CD4-positive, alpha-beta T cell treated with Interleukin-15 for 4 hours (primary cell): ENCODE measurements around the gene CCDC30.
A peak's percentile ranks its signal among the peaks of the same experiment; 100 is the strongest.
"Not testable (repeated sequence)": the region's sequence is repeated elsewhere in the genome, so short reads cannot be mapped to it uniquely, and the experiment has no call there.

Experiments used
- DNase-seq: peaks from one replicate; pipeline ENCODE4 v3.0.0-alpha.2; 2020; ENCODE audit warnings: low spot score

The CCDC30 gene

DNA sequence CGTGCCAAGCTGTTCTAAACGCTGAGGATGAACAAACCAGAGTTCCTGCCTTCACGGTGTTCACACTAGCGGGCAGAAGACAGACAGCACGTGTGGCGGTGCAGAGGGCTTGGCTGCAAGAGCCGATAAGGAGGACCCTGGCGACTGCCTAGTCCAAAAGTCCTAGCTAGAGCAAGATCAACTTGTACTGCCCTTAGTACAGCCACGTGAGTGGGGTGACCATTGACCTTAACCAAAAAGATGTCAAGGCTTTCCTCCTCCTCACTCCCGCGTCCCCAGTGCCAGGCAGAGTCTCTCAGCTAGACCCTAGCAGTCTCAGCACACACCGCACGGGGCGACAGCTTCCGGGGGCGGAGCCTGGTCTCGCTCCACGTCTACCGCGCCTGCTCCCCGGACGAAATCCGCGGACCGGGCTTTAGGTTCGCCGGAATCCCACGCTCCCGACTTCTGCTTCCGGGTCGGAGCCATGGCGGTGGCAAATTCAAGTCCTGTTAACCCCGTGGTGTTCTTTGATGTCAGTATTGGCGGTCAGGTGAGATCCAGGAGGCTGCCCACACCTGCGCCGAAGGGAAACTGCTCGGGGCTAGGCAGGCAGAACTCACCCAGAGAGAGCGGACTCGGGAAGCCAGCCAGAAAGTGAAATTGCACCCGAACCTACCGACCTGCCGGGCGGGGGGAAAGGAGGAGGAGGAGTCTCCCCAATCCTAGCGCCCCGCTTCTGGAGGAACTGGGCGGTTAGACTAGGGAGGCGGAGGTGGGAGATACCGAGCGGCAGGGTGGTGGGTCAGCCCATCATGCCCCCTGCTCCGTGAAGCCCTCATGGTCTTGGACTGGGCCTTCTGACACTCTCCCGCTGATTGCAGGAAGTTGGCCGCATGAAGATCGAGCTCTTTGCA lies 195.1 kb downstream of the CCDC30 start, which contains the start of gene PPIH:
Gene PPIH, plus strand, starts transcription at position 443 of the 896 bp plus-strand sequence. Its CDS starts 24 bp downstream, at position 467.
- DNase-seq, result peak; percentile 92

DNA sequence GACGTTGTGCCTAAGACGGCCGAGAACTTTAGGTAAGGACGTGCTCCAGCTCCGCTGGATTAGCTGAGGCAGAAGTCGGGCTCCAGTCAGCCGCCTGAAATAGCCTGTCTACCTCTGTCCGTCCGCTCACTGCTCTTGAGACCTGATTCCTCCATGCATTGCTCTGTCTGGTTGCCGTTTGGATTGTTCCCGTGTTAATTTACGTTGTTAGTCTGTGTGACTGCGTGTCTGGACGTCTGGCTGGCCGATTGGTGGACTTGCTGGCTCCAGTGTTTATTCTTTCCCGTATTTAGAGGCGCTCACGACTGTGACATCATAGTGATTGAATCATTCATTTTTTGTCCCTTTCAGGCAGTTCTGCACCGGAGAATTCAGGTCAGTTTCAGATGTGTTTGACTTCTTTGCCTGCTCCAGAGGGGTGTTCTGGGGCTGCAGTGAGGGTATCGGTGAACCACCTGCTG lies 195.8 kb downstream of the CCDC30 start:
- no peak for DNase-seq

DNA sequence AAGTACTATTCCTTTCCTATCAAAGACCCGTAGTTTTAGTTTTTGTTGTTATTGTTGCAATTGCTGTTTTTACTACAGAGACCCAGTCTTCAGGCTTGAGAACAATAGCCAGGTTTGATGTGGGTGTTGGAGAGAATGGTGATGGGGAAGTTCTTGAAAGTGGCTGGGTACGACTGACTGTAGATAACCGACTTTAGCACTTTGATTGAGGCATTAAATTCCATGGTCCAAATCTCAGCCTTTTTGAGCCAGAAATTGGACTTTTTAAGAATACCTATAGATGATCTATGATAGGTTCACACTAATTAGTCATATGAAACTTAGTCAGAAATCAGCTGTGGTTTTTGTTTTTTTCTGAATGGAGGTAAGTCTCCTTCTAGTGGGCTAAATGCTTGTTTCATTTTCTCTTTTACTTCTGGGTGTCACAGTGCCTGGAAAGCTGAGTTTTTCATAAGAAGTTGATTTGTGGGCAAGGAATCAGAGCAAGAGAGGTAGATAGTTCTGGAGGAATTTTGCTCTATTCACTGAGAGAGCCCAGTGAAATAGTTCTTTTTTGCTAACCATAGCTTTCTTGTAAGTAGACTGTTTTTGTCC lies 197.9 kb downstream of the CCDC30 start:
- DNase-seq, result peak; percentile 26

DNA sequence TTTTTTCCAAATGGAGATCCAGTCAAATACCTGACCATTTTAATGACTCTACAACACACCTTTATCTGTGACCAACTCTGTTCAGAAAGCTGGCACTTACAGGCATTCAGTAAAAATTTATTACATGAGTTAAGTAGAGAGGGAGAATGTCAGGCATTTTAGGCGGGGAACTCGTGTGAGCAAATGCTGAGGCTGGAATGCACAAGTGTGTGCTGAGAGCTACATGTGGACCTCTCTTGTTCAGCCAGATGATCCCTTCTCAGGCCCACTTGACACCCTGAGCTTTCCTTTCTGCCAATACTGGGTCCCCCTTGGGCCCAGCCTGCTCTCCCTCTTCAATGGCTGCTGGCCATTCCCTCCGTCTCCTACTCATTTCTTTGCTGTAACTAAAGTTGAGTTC lies 206.8 kb downstream of the CCDC30 start:
- DNase-seq, result no peak

DNA sequence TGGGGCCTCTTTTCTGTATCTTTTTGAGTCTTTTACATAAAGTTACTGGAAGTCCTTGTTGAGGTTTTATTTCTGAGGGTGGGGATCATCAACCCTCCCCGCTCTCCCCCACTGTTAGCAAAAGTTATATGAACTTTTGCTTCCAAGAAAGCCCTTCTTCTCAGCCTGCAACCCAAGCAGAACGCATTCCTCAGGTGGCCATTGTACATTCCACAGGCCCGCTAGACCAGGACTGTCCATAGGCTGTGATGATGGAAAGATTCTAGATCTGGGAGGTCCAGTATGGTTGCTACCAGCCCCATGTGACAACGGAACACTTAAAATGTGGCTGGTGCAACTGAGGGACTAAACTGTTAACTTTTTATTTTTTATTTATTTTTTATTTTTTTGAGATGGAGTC lies 207.3 kb downstream of the CCDC30 start:
- DNase-seq, result no peak

DNA sequence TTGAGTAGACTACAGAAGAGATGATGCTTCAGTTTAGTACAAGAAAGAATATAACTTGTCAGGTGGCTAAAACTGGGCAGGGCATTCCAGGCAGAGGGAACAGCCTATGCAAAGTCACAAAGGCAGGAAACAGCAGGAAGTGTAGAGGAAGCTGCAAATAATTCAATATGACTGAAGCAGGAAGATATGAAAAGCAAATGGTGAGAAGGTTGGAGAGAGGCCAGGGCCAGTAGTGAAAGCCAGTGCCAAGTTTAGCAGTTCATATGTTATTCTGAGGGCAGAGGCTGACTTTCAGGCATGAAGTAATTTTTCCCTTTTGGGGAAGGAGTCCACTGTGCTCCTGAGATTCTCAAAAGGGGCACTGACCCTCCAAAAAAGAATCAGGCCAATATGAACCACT lies 211.1 kb downstream of the CCDC30 start:
- no peak for DNase-seq

DNA sequence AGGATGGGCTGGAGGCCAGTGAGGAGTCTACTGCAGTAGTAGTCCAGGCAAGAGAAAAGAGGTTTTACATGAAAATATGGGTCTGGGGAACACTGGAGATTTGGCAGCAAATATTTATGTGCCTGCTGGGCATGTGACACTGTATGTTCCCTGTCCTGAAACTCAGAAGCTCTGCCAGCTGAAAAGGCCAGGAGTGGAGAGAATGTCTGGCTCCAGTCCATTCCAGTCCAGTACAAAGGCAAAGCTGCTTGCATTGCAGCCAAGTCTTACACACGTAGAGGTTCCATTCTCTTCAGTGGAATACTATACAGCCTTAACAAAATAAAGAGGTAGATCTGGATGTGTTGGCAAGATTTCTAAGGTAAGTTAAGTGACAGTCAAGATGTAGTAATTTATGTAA lies 211.6 kb downstream of the CCDC30 start:
- DNase-seq, result no peak

DNA sequence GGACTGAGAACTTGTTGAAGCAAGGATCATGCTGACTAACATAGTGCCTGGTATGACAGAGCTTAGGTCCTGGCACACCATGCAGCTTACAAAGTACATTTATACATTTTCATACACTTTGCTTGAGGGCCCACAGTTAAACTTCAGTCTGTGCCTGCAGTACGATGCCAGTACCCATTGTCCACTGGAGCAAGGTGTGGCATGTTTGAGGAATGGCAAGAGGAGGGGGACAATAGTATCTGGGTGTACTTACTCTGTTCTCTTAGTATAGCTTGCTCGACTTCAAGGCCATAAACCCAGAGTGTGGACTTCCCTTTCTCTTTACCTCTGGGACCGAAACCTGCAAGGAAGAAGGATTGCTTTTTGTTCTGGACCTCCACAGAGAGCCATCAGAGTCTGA lies 212.4 kb downstream of the CCDC30 start:
- no peak for DNase-seq

DNA sequence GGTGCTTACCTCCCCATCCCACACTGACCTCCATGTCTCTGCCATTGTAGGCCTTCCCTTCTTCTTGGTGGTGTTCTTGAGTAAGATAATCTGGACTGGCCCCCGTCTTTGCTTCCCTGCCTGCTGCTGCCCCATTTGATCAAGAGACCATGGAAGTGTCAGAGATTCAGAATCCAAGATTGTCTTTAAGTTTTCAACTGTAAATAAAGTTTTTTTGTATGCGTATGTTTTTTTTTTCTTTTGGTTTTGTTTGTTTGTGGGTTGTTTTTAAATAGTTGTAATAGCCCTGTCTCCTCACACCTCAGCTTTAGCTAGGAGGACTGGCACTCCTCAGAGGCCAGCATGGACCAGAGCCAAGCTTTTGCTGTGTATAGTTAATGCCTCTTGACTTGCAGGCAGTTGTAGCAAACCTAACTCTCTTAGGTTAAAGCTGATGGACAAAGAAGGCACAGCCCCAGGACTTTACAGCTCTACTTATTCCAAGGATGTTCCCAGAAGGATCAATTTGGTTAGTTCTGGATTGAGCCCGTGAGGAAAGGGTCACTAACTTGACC lies 213.5 kb downstream of the CCDC30 start:
- DNase-seq, result no peak

DNA sequence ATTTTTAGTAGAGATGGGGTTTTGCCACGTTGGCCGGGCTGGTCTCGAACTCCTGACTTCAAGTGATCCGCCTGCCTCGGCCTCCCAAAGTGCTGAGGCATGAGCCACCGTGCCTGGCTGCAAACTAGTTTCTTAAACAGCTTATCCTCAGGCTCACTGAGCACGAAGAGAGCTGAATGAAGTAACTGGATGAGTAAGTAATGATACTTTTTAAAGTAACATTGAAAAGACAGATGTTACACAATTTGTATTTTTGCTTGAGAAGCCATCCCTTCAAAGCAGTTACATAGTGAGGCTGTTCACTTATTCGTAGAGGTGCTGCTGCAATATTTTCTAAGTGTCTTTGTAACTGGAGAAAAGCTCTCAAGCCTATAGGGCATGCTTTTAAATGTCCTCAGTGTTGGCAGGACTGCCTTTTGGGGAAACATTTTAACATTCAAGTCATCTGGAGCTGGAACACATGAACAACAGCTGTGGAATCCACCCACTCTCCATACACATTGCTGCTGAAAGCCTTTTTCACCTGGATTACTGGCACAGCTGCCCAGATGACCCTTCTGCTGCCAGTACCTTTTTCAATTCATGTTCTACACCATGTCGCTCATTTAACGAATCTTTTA lies 216.4 kb downstream of the CCDC30 start:
- DNase-seq, result no peak

DNA sequence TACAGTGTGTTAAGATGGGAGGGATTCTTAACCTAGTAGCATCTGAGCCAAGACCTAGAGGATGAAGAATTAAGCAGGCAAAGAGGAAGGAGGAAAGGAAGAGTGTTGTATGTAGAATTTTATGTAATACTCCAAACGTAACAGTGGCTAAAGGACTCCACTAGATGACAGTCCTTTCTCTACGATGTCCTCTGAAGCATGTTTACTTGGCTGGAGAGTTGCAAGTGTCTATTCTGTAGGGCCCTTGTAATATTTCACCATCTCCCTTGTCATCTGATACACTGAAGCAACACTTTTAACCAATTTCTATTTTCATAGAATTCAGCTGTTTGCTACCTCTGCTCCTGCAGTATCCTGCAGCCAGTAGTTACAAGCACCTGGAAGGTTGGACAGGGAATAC lies 217.0 kb downstream of the CCDC30 start:
- DNase-seq, result no peak

DNA sequence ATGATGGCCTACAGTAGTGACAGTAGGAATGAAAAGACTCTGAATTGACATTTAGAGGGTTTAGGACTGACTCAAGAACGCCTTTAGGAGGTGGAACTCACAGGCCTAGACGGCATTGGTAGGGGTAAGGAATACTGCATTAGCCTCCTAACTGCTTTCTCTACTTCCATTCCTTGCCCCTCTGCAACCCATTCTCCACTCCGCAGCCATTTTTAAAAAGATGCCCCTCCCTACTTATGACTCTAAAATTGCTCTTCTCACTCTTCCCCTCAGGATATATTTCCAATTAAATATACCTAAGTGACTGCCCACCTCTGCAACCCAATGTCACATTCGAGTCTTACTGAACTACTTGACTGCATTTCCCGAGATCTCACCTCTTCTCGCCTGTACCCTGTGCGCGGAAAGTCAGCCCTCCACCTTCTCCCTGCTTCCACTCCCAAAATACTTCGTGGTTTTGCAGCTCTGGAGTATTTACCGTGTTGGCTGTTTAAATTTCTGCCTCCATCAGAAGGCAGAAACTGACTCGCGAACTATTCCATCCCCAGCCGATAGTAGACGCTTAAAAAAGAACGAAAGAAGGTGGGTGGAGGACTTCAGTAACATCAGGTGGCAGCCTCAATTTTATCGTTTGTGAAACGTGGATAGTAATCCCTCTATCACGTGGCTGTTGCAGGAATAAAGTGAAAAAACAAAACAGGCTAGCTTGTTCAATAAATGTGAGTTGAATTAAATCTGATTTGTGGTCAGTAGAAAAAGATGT lies 218.0 kb downstream of the CCDC30 start:
- peak; percentile 30 for DNase-seq

DNA sequence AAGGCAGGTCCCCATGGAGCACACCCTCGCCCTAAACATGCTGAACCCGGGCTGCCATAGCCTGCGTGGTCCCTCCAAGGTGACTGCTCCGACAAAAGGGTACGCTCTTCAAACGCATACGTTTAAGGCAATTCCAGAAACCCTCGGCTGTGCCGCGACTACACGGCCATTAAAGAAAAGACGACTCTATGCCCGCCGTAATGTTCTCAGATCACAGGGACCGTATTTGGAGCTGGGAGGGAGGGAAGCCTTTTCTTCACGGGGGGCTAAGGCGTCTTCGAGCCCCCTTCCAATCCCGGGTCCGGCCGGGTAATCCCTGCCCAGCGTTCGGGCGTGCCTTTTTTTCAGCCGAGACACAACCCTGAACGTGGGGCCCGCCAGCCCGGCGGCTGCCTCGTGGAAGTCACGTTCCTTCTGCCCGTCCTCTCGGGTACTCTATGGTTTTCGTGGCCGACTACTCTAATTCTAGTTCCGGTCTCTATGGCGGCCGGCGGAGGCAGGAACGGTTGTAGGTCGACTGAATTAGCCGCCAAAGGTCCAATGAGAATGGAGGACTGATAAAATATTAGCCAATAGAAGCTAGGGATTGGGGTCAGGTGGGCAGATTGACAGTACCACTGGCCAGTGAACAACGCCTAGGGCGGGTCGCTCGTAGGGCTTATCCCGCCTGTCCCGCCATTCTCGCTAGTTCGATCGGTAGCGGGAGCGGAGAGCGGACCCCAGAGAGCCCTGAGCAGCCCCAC lies 218.8 kb downstream of the CCDC30 start, which contains the start of gene YBX1:
Gene YBX1, plus strand, starts transcription at position 678 of the 743 bp plus-strand sequence. CDS start 148 bp downstream, outside the sequence.
- DNase-seq, result peak; percentile 99

DNA sequence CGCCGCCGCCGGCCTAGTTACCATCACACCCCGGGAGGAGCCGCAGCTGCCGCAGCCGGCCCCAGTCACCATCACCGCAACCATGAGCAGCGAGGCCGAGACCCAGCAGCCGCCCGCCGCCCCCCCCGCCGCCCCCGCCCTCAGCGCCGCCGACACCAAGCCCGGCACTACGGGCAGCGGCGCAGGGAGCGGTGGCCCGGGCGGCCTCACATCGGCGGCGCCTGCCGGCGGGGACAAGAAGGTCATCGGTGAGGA lies 219.3 kb downstream of the CCDC30 start:
- not testable (repeated sequence) for DNase-seq

DNA sequence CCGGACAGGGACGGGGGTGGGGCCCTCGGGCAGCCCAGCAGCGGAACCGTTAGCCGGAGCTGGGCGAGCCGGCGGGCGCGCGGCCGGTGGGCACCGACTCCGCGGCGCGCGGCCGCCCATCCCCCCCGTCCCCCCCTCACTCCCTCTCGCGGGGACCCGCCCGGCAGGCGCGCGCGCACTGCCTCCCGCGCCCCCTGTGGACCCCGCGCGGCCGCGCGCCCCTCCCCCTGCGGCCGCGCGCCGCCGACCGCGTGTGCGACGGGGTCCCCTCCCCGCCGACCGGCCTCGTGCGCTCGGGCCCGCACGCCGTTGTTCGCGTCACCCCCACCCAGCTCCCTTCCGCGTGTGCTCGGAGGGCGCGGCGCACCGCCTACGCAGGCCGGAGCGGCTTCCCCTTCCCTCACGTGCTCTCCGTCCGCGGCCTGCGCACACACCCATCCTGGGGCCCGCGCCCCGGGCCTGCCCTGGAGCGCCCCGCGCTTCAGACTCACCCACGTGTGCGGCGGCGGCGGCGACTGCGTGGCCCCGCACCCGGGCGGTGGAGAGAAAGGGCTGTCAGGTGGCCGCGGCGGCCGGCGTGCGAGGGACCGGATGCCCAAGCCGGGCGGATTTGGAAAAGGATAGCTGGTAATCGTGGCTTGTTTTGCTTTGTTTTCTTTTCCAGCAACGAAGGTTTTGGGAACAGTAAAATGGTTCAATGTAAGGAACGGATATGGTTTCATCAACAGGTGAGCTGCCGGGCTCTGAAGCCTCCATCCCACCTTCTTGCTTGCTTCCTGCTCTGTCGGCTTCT lies 219.8 kb downstream of the CCDC30 start:
- DNase-seq, result peak; percentile 58

DNA sequence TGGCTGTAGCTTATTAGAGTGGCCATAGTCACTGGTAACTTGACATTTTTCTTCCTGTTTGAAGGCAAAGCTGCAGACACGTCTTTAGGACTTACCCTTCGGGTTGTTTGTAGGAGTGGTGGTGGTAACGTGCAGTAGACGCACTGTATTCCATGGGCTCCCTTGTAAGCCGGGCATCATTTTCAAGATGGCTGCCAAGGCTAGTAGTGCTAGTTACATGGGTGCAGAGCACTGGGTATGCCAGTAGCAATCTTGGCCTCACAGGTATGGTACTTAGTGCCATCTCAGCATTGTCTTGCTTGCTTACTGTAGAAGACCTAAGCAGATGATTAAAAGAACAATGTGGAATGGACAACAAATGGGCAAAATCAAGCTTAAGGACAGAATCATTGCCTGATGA lies 221.1 kb downstream of the CCDC30 start:
- DNase-seq, result no peak

DNA sequence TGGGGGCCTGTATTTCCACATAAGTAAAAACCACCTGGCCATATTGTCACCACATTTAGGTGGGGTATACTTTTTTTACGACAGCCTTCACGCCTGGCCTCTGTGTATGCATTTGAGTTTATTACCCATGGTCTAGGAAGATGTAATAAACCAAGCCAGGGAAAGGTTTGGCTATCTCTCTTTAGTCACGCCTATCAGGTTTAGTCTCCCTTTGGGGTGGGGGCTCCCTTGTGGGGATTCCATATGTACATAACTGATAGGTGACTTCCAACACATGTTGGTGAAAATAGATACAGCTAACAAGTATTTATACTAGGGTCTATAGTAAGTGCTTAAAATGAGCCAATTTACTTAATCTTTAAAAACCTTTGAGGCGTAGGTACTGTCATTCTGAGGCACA lies 223.3 kb downstream of the CCDC30 start:
- no peak for DNase-seq

DNA sequence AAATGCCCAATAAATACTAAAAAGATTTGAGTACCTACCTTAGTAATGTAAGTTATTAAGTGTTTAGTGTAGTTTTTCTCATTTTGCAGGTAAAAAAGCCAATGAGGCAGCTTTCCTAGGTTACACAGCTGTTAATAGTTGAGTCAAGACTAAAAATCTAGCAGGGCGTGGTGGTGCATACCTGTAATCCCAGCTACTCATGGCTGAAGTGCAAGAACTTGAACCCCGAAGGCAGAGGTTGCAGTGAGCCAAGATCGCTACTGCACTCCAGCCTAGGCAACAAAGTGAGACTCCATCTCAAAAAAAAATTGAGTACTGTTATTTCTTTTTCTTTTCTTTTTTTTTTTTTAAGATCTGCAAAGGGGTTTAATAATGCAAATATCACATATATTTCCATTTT lies 226.8 kb downstream of the CCDC30 start:
- DNase-seq, result no peak

DNA sequence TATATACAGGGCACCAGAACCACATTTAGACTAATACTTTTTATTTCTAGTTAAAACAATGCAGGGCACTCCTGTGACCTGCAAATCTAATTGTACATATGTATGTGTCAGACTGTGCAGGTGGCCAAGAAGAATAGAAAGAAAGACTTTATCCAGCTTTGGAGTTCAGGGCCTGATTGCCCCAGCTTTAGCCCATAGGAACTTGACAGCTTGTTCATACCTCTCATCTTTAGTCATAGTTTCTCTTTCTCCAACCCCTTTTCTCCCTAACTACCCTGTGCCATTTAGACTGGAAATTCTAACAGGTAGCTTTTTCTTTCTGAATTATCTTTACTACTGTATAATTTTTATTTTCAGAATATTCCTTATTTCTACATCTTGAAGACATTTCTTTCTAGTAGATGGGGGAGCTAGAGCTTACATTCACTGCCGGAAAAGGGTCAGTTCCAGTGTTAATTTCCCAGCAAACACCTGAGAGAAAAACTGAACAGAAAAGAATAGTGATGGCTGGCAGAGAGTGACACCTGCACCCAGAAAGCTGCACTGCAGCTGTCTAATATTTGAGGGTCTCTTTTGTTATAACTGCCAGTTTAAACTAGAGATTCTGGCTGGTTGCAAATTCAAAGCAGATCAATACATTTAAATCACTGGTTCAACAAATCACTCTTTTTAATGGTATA lies 227.5 kb downstream of the CCDC30 start:
- no peak for DNase-seq

DNA sequence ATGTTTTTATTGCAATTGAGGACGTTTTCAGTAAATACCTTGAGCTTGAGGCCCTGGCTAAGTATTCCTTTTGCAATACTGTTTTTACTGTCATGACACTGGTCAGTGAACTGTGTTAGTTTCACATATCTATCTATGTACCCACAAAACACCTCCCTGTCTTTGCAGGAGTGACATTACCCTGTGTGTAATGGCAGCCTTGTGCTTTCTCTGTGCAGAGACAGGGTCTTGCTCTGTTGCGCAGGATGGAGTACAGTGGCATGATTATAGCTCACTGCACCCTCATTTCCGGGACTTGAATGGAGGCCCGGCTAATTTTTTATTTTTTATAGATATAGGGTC lies 228.0 kb downstream of the CCDC30 start:
- no peak for DNase-seq
